GM19023 (cell line): Measurements from ENCODE around the gene CLEC2A.
"Not testable (repeated sequence)": the region's sequence is repeated elsewhere in the genome, so short reads cannot be mapped to it uniquely, and the experiment has no call there.

Experiments used
- ATAC-seq: cut with Tn5 transposase; IDR thresholded peaks from one replicate; pipeline ENCODE4 v1.9.1; 2021; ENCODE audit warnings: mild to moderate bottlenecking, moderate library complexity; ENCODE audit not compliant: unreplicated experiment

CLEC2A gene, protein sequence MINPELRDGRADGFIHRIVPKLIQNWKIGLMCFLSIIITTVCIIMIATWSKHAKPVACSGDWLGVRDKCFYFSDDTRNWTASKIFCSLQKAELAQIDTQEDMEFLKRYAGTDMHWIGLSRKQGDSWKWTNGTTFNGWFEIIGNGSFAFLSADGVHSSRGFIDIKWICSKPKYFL

DNA sequence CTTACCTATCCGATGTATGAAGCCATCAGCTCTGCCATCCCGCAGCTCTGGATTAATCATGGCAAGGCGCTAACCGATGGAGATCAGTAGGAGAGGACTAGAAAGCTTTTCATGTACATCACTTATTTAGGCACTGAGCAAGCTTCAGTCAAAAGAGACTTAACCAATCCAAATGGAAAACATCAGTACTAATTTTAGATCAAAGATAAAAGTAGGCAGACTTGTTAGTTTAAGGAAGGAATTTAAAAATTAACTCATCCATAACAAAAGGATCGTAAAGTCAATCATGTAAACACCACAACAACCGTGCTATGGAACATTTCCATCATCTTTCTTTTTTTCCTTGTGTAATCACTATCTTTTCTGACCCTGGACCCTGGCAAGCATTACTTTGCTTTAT is at the start of gene CLEC2A:
Gene CLEC2A, minus strand, starts transcription at position 101 of the 400 bp plus-strand sequence. Its CDS starts 41 bp downstream, at position 60.
- ATAC-seq = no peak

GRCh38 chr12:9980126-9980525 is 48.0 kb upstream of the CLEC2A start:
- no peak for ATAC-seq

DNA sequence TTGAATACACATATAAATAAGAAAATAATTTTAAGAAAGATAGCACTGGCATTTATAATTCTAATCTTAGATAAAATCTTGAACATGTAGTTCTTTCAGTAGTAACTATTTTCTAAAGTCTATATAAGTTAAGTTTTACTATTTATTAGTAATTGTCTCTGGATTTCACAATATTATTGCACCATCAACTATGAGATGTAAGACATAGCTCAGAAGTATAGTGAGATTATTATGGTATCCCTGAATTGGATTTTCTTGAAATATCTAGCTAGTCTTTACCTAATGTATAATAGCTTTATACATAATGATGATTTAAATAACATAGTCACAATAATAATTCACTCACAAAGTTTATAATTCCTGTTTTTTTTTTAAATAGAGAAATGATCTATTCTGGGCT is 45.7 kb upstream of the CLEC2A start:
- ATAC-seq = no peak

GRCh38 chr12:9976626-9977025 is 44.5 kb upstream of the CLEC2A start:
- not testable (repeated sequence) for ATAC-seq

DNA sequence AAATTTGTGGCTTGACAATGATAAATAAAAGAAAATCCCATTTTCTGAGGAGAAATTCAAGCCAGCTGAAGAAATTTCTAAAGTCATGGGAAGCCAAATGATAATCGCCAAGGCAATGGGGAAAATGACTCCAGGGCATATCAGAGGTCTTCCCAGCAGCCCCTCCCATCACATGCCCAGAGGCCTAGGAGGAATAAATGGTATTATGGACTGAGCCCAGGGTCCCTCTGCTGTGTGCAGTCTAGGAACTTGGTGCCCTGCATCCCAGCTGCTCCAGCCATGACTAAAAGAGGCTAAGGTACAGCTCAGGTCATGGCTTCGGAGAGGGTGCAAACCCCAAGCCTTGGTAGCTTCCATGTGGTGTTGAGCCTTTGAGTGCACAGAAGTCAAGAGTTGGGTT is 43.4 kb upstream of the CLEC2A start:
- ATAC-seq = no peak

DNA sequence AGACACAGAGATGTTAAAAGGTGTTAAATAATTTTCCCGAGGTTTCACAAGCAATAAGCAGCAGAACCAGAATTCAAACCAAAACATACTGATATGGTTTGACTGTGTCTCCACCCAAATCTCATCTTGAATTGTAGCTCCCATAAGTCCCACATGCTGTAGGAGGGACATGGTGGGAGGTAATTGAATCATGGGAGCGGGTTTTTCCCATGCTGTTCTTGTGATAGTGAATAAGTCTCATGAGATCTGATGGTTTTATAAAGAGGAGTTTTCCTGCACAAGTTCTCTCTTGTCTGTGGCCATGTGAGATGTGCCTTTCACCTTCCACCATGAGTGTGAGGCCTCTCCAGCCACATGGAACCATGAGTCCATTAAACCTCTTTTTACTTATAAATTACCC is 42.6 kb upstream of the CLEC2A start:
- not testable (repeated sequence) for ATAC-seq

- no peak for ATAC-seq
These were observed 41.8 kb upstream of the CLEC2A start for GRCh38 chr12:9973949-9974348.

- no peak for ATAC-seq
These were observed 39.0 kb upstream of the CLEC2A start, which contains the start of gene CLEC12A for GRCh38 chr12:9971181-9971580. TSS of gene CLEC12A (plus strand) at chr12:9971409. CDS start at chr12:9971597, 188 bp downstream.

DNA sequence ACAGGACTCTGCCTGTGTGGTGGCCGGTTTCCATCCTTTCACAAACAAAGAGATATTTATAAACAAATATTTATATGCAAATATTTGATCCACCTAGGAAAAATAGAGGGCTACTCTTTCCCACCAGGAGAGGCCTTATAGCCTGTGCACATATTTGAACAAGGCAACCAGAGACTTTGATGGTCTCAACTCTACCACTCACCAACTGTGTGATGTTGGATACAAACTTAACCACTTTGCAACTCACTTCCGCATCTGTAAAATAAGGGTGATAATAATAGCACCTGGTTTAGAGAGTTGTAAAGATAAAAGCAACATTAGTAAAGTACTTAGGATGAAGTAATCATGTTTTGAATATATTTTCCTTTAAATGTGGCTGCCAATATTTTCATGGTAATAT is 37.5 kb upstream of the CLEC2A start:
- no peak for ATAC-seq

GRCh38 chr12:9961901-9962300 is 29.7 kb upstream of the CLEC2A start:
- ATAC-seq = no peak

GRCh38 chr12:9961106-9961505 is 28.9 kb upstream of the CLEC2A start:
- ATAC-seq = no peak

DNA sequence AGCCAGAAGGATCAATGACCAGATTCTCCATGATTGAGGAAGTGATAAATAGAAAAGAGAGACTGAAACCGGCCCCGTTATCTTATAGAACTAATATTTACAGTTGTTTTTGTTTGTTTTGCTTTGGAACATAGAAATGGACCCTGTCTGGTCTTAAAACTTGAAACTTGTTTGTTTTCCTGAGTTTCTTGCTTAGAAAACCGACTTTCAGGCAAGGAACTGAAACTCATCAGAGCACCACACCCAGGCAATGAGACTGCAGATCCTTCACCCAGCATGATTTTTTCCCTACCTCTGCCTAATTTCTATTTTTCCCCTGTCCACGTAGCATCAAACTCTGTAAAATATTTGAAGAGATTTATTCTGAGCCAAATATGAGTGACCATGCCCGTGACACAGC is 28.4 kb upstream of the CLEC2A start:
- ATAC-seq = no peak

DNA sequence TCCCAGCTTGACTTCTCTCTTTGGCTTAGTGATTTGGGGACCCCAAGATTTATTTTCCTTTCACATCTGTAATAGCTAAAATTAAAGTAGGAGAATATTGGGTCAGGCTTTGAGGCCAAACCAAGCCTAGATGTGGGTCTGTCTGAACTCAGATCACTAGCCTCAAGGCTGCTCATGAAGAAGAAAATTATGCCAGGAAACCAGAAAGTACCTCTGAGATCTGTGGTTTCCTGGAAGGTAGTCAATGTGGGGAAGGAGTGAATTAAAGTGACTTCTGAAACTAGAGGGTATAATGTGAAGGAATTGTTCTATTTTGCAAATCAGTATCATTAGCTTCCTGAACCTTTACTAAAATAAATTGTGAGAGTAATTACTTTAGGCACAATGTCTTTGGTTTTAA is 25.7 kb upstream of the CLEC2A start:
- ATAC-seq = no peak

DNA sequence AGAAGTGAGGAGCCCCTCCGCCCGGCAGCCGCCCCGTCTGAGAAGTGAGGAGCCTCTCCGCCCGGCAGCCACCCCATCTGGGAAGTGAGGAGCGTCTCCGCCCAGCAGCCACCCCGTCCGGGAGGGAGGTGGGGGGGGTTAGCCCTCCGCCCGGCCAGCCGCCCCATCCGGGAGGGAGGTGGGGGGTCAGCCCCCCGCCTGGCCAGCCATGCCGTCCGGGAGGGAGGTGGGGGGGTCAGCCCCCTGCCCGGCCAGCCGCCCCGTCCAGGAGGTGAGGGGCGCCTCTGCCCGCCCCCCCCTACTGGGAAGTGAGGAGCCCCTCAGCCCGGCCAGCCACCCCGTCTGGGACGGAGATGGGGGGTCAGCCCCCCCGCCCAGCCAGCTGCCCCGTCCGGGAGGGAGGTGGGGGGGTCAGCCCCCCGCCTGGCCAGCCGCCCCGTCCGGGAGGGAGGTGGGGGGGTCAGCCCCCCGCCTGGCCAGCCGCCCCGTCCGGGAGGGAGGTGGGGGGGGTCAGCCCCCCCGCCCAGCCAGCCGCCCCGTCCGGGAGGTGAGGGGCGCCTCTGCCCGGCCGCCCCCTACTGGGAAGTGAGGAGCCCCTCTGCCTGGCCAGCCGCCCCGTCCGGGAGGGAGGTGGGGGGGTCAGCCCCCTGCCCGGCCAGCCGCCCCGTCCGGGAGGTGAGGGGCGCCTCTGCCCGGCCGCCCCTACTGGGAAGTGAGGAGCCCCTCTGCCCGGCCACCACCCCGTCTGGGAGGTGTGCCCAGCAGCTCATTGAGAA is 21.0 kb upstream of the CLEC2A start:
- ATAC-seq = not testable (repeated sequence)

- ATAC-seq = no peak
These were observed 19.0 kb upstream of the CLEC2A start for GRCh38 chr12:9951026-9951675.

GRCh38 chr12:9948606-9949296 is 16.6 kb upstream of the CLEC2A start:
- ATAC-seq = peak; percentile 96

DNA sequence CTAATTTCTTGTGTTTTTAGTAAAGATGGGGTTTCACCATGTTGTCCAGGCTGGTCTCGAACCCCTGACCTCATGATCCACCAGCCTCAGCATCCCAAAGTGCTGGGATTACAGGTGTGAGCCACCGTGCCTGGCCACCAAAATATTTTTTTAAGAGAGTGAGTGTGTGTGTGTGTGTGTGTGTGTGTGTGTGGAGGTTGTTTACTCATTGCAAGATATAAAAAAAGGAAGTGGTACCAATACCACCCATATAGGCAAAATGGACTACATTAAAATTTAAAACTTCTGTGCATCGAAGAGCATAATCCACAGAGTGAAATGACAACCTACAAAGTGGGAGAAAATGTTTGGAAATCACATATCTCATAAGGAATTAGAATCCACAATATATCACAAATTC is 15.5 kb upstream of the CLEC2A start:
- ATAC-seq = no peak

- no peak for ATAC-seq
These were observed 12.2 kb upstream of the CLEC2A start for GRCh38 chr12:9944391-9944790.

GRCh38 chr12:9943240-9943639 is 11.1 kb upstream of the CLEC2A start:
- ATAC-seq = no peak

DNA sequence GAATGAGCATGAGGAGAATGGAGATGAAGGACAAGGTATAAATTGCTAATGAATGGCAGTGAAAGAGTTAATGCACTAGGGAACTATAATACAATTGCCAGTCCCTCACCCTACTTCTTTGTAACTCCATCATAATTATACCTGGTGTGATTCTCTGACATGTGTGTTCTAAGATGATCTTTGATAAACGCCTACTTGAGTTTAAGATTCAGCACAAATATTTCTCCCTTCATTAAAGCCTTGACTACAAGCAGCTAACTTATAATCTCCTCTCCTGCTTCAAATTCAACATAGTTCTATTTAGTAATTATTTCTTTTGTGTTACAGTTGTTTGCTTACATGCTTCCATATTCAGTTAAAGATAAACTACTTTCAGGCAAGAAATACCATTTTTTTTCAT is 9.7 kb upstream of the CLEC2A start:
- ATAC-seq = no peak

DNA sequence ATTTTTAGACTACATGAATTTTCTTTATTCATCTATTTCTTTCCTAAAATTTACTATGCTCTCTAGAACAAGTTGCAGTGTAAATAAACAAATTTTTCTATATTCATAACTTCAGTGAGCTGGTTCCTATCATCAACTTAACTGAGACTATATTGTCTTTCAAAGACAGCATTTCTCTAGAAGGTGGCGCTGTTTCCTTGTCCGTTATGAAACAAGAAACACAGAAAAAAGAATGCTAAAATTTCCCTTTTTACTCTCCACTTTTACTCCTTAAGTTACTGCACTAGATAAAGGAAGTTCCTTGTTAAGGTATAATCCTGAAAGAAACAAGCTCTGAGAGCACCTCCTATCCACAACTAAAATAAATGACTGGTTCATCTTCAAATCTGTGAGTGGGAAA is 8.2 kb upstream of the CLEC2A start:
- ATAC-seq = no peak
